HEK293 (cell line): ENCODE measurements around the gene SLC7A10.

ENCODE experiments used
- CTCF ChIA-PET: fragments of 350-600 bp; formaldehyde crosslinking; extraction: SDS; loops from one replicate; lab custom pipeline; 2021; ENCODE audit warnings: antibody characterized with exemption; lab: Yijun Ruan, JAX
- POLR2A ChIA-PET: fragments of 300-600 bp; formaldehyde crosslinking; extraction: SDS; loops from one replicate; lab custom pipeline; 2020; ENCODE audit warnings: antibody characterized with exemption, inconsistent platforms; lab: Yijun Ruan, JAX
- H3K27ac ChIP-seq: fragments of 200-500 bp; sonication (Bioruptor generic); 2 replicates; pipeline ENCODE4 v1.5.1; 2014; ENCODE audit warnings: low read depth, low read length, control low read depth, inconsistent platforms; ENCODE audit errors: extremely low read depth
- H3K36me3 ChIP-seq, 2 experiments: fragments of 200-500 bp in 1 of 2; sonication (Bioruptor generic) in 1 of 2; 1 replicate in 1 of 2; 2 replicates in 1 of 2; pipeline ENCODE4 v1.5.1; 2014 to 2017; ENCODE audit warnings: inconsistent platforms in 2 of 2, low read length in 2 of 2; ENCODE audit not compliant: control insufficient read depth in 2 of 2, insufficient read depth in 1 of 2
- H3K4me1 ChIP-seq: fragments of 200-500 bp; sonication (Bioruptor generic); 2 replicates; pipeline ENCODE4 v1.5.1; 2014; ENCODE audit warnings: mild to moderate bottlenecking, low read length, inconsistent platforms; ENCODE audit not compliant: control insufficient read depth, insufficient read depth
- H3K4me3 ChIP-seq: 2 replicates; pipeline ENCODE4 v1.5.1; 2011; ENCODE audit warnings: low read depth, mild to moderate bottlenecking, control low read depth, low read length, moderate library complexity
- H3K9me3 ChIP-seq: fragments of 200-500 bp; sonication (Bioruptor generic); 2 replicates; pipeline ENCODE4 v1.5.1; 2014; ENCODE audit warnings: low read depth, low read length, inconsistent platforms; ENCODE audit not compliant: control insufficient read depth, insufficient read depth
- EGR2 ChIP-seq: fragments of 450-650 bp; formaldehyde crosslinking; IDR thresholded peaks from 2 replicates; pipeline ENCODE4 v1.5.1; 2016; ENCODE audit warnings: low read depth, missing biosample characterization, missing genetic modification characterization
- GLI2 ChIP-seq: fragments of 450-650 bp; formaldehyde crosslinking; IDR thresholded peaks from 2 replicates; pipeline ENCODE4; 2017; ENCODE audit warnings: missing biosample characterization, missing genetic modification characterization, low read depth, borderline replicate concordance
- GLIS2 ChIP-seq: fragments of 450-650 bp; formaldehyde crosslinking; IDR thresholded peaks from 2 replicates; pipeline ENCODE4 v1.5.1; 2016; ENCODE audit warnings: missing biosample characterization, missing genetic modification characterization
- KLF9 ChIP-seq: fragments of 450-650 bp; formaldehyde crosslinking; IDR thresholded peaks from 2 replicates; pipeline ENCODE4 v1.5.1; 2016; ENCODE audit warnings: missing biosample characterization, missing genetic modification characterization, low read depth
- REPIN1 ChIP-seq: fragments of 450-650 bp; formaldehyde crosslinking; IDR thresholded peaks from 2 replicates; pipeline ENCODE4 v1.5.1; 2017; ENCODE audit warnings: missing biosample characterization, missing genetic modification characterization, low read depth
- ZFHX2 ChIP-seq: fragments of 450-650 bp; formaldehyde crosslinking; conservative IDR thresholded peaks from 2 replicates; pipeline ENCODE4 v1.5.1; 2016; ENCODE audit warnings: missing biosample characterization, missing genetic modification characterization
- ZIC2 ChIP-seq: fragments of 450-650 bp; formaldehyde crosslinking; IDR thresholded peaks from 2 replicates; pipeline ENCODE4 v1.5.1; 2016; ENCODE audit warnings: missing biosample characterization, missing genetic modification characterization
- ZNF19 ChIP-seq: fragments of 450-650 bp; formaldehyde crosslinking; IDR thresholded peaks from 2 replicates; pipeline ENCODE4; 2016; ENCODE audit warnings: missing biosample characterization, missing genetic modification characterization, low read depth
- ZNF223 ChIP-seq: fragments of 450-650 bp; formaldehyde crosslinking; IDR thresholded peaks from 2 replicates; pipeline ENCODE4 v1.5.1; 2016; ENCODE audit warnings: missing biosample characterization, missing genetic modification characterization
- ZNF239 ChIP-seq: fragments of 450-650 bp; formaldehyde crosslinking; IDR thresholded peaks from 2 replicates; pipeline ENCODE4 v1.5.1; 2016; ENCODE audit warnings: missing biosample characterization, missing genetic modification characterization
- ZNF26 ChIP-seq: fragments of 450-650 bp; formaldehyde crosslinking; IDR thresholded peaks from 2 replicates; pipeline ENCODE4 v1.5.1; 2016; ENCODE audit warnings: missing biosample characterization, missing genetic modification characterization
- ZNF335 ChIP-seq: fragments of 450-650 bp; formaldehyde crosslinking; conservative IDR thresholded peaks from 2 replicates; pipeline ENCODE4 v1.5.1; 2016; ENCODE audit warnings: missing biosample characterization, missing genetic modification characterization
- ZNF398 ChIP-seq: fragments of 450-650 bp; formaldehyde crosslinking; IDR thresholded peaks from 2 replicates; pipeline ENCODE4 v1.5.1; 2017; ENCODE audit warnings: missing biosample characterization, missing genetic modification characterization
- ZNF548 ChIP-seq: fragments of 450-650 bp; formaldehyde crosslinking; IDR thresholded peaks from 2 replicates; pipeline ENCODE4 v1.5.1; 2016; ENCODE audit warnings: missing biosample characterization, missing genetic modification characterization
- ZNF558 ChIP-seq: fragments of 450-650 bp; formaldehyde crosslinking; IDR thresholded peaks from 2 replicates; pipeline ENCODE4 v1.5.1; 2016; ENCODE audit warnings: missing biosample characterization, missing genetic modification characterization
- ZNF610 ChIP-seq: fragments of 450-650 bp; formaldehyde crosslinking; IDR thresholded peaks from 2 replicates; pipeline ENCODE4 v1.5.1; 2016; ENCODE audit warnings: missing biosample characterization, missing genetic modification characterization, borderline replicate concordance
- ZNF621 ChIP-seq: fragments of 450-650 bp; formaldehyde crosslinking; IDR thresholded peaks from 2 replicates; pipeline ENCODE4 v1.5.1; 2017; ENCODE audit warnings: missing biosample characterization, missing genetic modification characterization

Gene SLC7A10

GRCh38 chr19:33269016-33269415 lies 43.4 kb upstream of the SLC7A10 start (continued):
- TF ChIP-seq GLI2 (tag by site-specific recombination) (no peak), ZNF610 (tag by site-specific recombination) (no peak), REPIN1 (tag by site-specific recombination) (no peak)
- TF ChIP-seq, all 188 proteins: peak for 3

- H3K4me3 ChIP-seq: no peak overlapping the region
- no peaks in the 10 kb centered on the region for H3K4me1 ChIP-seq
- no peaks in the 10 kb centered on the region; a peak in 1 of 3 replicates for H3K36me3 ChIP-seq
- no peaks in the 10 kb centered on the region for H3K9me3 ChIP-seq
- TF ChIP-seq ZNF26 (tag by site-specific recombination) (no peak), ZNF548 (tag by site-specific recombination) (no peak), ZNF19 (tag by site-specific recombination) (no peak), ZNF621 (tag by site-specific recombination) (no peak), ZIC2 (tag by site-specific recombination) (peak; percentile 100), ZNF223 (tag by site-specific recombination) (0 out of 2 replicates have a peak, but pooled peaks have one; percentile 10), ZFHX2 (tag by site-specific recombination) (no peak), ZNF558 (tag by site-specific recombination) (no peak), ZNF335 (tag by site-specific recombination) (peak; percentile 53; the same call in 1 of the 2 replicates), KLF9 (no peak), ZNF398 (tag by site-specific recombination) (no peak)
- CTCF ChIA-PET: interaction anchor here (0.6 to 1.2 kb wide), 4 partner anchors 22 to 503 kb away, joined by 3 to 6 read pairs (median 4); no protein-coding TSS in a partner anchor
- POLR2A ChIA-PET: interaction anchor here (1.3 to 1.4 kb wide), 2 partner anchors 10 to 105 kb away, joined by 3 to 4 read pairs; partner anchors contain the start of gene CEBPG
- no peak overlapping the region for H3K27ac ChIP-seq
Measured at GRCh38 chr19:33268162-33268991, 42.7 kb upstream of the SLC7A10 start.

- H3K27ac ChIP-seq: no peak overlapping the region
- peak; percentile 84 for TF ChIP-seq EGR2
- no peak for TF ChIP-seq ZNF239
- TF ChIP-seq ZFHX2 (tag by site-specific recombination): peak; percentile 73
- TF ChIP-seq GLIS2 (tag by site-specific recombination): peak; percentile 37; the same call in 1 of the 2 replicates
- CTCF ChIA-PET: interaction anchor here (0.6 to 1.2 kb wide), 3 partner anchors 26 to 503 kb away, joined by 3 to 6 read pairs (median 4); no protein-coding TSS in a partner anchor
- POLR2A ChIA-PET: interaction anchor here (1.3 kb wide), 1 partner anchor 10 kb away, joined by 4 read pairs; no protein-coding TSS in a partner anchor
- H3K36me3 ChIP-seq: no peaks in the 10 kb centered on the region; a peak in 1 of 3 replicates
- no peaks in the 10 kb centered on the region for H3K9me3 ChIP-seq
- no peaks in the 10 kb centered on the region for H3K4me1 ChIP-seq
- H3K4me3 ChIP-seq: no peak overlapping the region
Measured at GRCh38 chr19:33267706-33268105, 42.1 kb upstream of the SLC7A10 start.
